Astrocyte (in vitro differentiated cells and primary cell): Measurements from ENCODE around the gene PISD. TPM values are rescaled to one million over a fixed set of nuclear protein-coding genes. Genes with fewer than 3 reads are reported as not detected.

Experiments
- DNase-seq: peaks from one replicate; pipeline ENCODE4 v3.0.0-alpha.2; 2010; ENCODE audit warnings: low read depth
- FAIRE-seq: peaks from 2 replicates; lab custom pipeline; 2011; peaks lifted over from hg19 to GRCh38; lab: Jason Lieb, UNC
- H2AFZ ChIP-seq: 2 replicates; pipeline ENCODE4 v1.6.0; 2012; ENCODE audit warnings: low read depth, low read length, inconsistent platforms
- H3K27ac ChIP-seq: 2 replicates; pipeline ENCODE4 v1.5.1; 2011; ENCODE audit warnings: low read depth, low read length, inconsistent platforms
- H3K27me3 ChIP-seq: 2 replicates; pipeline ENCODE4 v1.6.0; 2011; ENCODE audit warnings: low read length, inconsistent platforms; ENCODE audit not compliant: insufficient read depth
- H3K36me3 ChIP-seq: 2 replicates; pipeline ENCODE4 v1.5.1; 2011; ENCODE audit warnings: low read length, inconsistent platforms; ENCODE audit not compliant: insufficient read depth
- H3K4me1 ChIP-seq: 2 replicates; pipeline ENCODE4 v1.5.1; 2011; ENCODE audit warnings: low read length, inconsistent platforms; ENCODE audit not compliant: insufficient read depth
- H3K4me2 ChIP-seq: 2 replicates; pipeline ENCODE4 v1.6.0; 2012; ENCODE audit warnings: low read length, inconsistent platforms
- H3K4me3 ChIP-seq: 2 replicates; pipeline ENCODE4 v1.5.1; 2011; ENCODE audit warnings: low read depth, mild to moderate bottlenecking, low read length, inconsistent platforms; ENCODE audit not compliant: insufficient read depth
- H3K79me2 ChIP-seq: 2 replicates; pipeline ENCODE4 v1.6.0; 2012; ENCODE audit warnings: mild to moderate bottlenecking, low read length, inconsistent platforms; ENCODE audit not compliant: insufficient read depth
- H3K9ac ChIP-seq: 2 replicates; pipeline ENCODE4 v1.6.0; 2012; ENCODE audit warnings: mild to moderate bottlenecking, low read length, inconsistent platforms
- H3K9me3 ChIP-seq: 2 replicates; pipeline ENCODE4 v1.5.1; 2012; ENCODE audit warnings: low read depth, mild to moderate bottlenecking, low read length, inconsistent platforms; ENCODE audit not compliant: insufficient read depth
- H4K20me1 ChIP-seq: 2 replicates; pipeline ENCODE4 v1.6.0; 2012; ENCODE audit warnings: low read length, inconsistent platforms; ENCODE audit not compliant: insufficient read depth
- H3K27ac Mint-ChIP-seq: one replicate; pipeline ENCODE4 v1.8.0; 2021; ENCODE audit warnings: mild to moderate bottlenecking, mixed read lengths; ENCODE audit not compliant: unreplicated experiment
- H3K27me3 Mint-ChIP-seq: one replicate; pipeline ENCODE4 v1.8.0; 2021; ENCODE audit warnings: low read depth, mixed read lengths; ENCODE audit not compliant: unreplicated experiment
- H3K36me3 Mint-ChIP-seq: one replicate; pipeline ENCODE4 v1.8.0; 2021; ENCODE audit warnings: low read depth, mixed read lengths; ENCODE audit not compliant: unreplicated experiment
- H3K4me1 Mint-ChIP-seq: one replicate; pipeline ENCODE4 v1.8.0; 2021; ENCODE audit warnings: low read depth, mixed read lengths; ENCODE audit not compliant: unreplicated experiment
- H3K4me3 Mint-ChIP-seq: one replicate; pipeline ENCODE4 v1.8.0; 2021; ENCODE audit warnings: mild to moderate bottlenecking, moderate library complexity, mixed read lengths; ENCODE audit not compliant: unreplicated experiment
- H3K9me3 Mint-ChIP-seq: one replicate; pipeline ENCODE4 v1.8.0; 2021; ENCODE audit warnings: mild to moderate bottlenecking, mixed read lengths; ENCODE audit not compliant: unreplicated experiment
- EZH2 ChIP-seq: IDR thresholded peaks from 2 replicates; pipeline ENCODE4 v1.6.1; 2012; ENCODE audit warnings: mild to moderate bottlenecking, low read length, inconsistent platforms; ENCODE audit not compliant: insufficient read depth
- total RNA-seq: library from RNA; stranded (reverse); gene quantifications from 2 replicates; pipeline ENCODE4 v1.2.1, GENCODE V29; 2021
- TF ChIP-seq, protein P1 (sequence below): IDR thresholded peaks from 2 replicates; pipeline ENCODE4 v1.5.1; 2011; ENCODE audit warnings: low read depth, mild to moderate bottlenecking, inconsistent platforms, low read length, moderate library complexity; ENCODE audit not compliant: insufficient read depth

Gene PISD
- total RNA-seq, 1 donor from 2014 or later: 43.2 TPM

- no peak overlapping the region for H3K9ac ChIP-seq
- TF ChIP-seq, protein P1, sequence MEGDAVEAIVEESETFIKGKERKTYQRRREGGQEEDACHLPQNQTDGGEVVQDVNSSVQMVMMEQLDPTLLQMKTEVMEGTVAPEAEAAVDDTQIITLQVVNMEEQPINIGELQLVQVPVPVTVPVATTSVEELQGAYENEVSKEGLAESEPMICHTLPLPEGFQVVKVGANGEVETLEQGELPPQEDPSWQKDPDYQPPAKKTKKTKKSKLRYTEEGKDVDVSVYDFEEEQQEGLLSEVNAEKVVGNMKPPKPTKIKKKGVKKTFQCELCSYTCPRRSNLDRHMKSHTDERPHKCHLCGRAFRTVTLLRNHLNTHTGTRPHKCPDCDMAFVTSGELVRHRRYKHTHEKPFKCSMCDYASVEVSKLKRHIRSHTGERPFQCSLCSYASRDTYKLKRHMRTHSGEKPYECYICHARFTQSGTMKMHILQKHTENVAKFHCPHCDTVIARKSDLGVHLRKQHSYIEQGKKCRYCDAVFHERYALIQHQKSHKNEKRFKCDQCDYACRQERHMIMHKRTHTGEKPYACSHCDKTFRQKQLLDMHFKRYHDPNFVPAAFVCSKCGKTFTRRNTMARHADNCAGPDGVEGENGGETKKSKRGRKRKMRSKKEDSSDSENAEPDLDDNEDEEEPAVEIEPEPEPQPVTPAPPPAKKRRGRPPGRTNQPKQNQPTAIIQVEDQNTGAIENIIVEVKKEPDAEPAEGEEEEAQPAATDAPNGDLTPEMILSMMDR: no peak
- no peak for TF ChIP-seq EZH2
- no peak overlapping the region for H3K27ac ChIP-seq
Measured at GRCh38 chr22:31619611-31620300, 42.3 kb downstream of the PISD start.

GRCh38 chr22:31618471-31619176 is 43.4 kb downstream of the PISD start:
- Histone ChIP-seq H3K36me3 (peaks cover 11% of the 10 kb centered on the region), H3K9me3 (no peaks in the 10 kb centered on the region), H3K4me1 (peaks cover 2% of the 10 kb centered on the region), H3K4me2 (no peak overlapping the region), H3K27ac (no peak overlapping the region), H3K27me3 (no peaks in the 10 kb centered on the region), H3K9ac (no peak overlapping the region), H4K20me1 (peaks cover 50% of the 10 kb centered on the region), H3K4me3 (no peak overlapping the region), H2AFZ (no peak overlapping the region), H3K79me2 (peaks cover 26% of the 10 kb centered on the region)
- FAIRE-seq (no peak), DNase-seq (no peak)
- Mint-ChIP-seq H3K27me3 (no peaks in the 10 kb centered on the region), H3K4me3 (no peak overlapping the region), H3K4me1 (peaks cover 6% of the 10 kb centered on the region), H3K36me3 (peaks cover 19% of the 10 kb centered on the region), H3K9me3 (no peaks in the 10 kb centered on the region), H3K27ac (no peak overlapping the region)
- TF ChIP-seq, protein P1: no peak
- TF ChIP-seq EZH2: no peak

More at GRCh38 chr22:31619611-31620300, 42.3 kb downstream of the PISD start:
- Histone ChIP-seq H3K4me2 (no peak overlapping the region), H3K9me3 (no peaks in the 10 kb centered on the region), H2AFZ (no peak overlapping the region), H3K36me3 (peaks cover 11% of the 10 kb centered on the region), H3K27me3 (no peaks in the 10 kb centered on the region), H3K4me3 (no peak overlapping the region), H3K79me2 (peaks cover 37% of the 10 kb centered on the region), H3K4me1 (no peaks in the 10 kb centered on the region), H4K20me1 (peaks cover 61% of the 10 kb centered on the region)
- Mint-ChIP-seq H3K9me3 (no peaks in the 10 kb centered on the region), H3K27ac (no peak overlapping the region), H3K4me1 (peaks cover 9% of the 10 kb centered on the region), H3K27me3 (no peaks in the 10 kb centered on the region), H3K4me3 (no peak overlapping the region), H3K36me3 (peaks cover 19% of the 10 kb centered on the region)
- DNase-seq (no peak), FAIRE-seq (no peak)

DNA sequence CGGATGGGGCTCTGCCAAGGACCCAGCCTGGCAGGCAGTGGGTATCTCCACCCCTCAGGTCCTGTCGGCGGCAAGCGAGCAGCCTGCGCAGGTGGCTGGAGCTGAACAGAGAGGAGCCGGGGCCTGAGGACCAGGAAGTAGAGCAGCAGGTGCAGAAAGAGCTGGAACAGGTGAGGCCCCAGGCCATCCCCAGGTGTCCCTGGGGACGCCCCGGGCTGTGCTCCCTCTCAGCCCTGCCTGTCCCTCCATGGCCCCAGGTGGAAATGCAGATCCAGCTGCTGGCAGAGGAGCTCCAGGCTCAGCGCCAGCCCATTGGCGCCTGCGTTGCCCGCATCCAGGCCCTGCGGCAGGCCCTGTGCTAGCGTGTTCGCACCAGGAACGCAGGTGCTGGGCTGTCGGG is 44.0 kb downstream of the PISD start:
- peaks cover 20% of the 10 kb centered on the region for H3K79me2 ChIP-seq
- H4K20me1 ChIP-seq: peaks cover 44% of the 10 kb centered on the region
- H2AFZ ChIP-seq: no peak overlapping the region

More for the DNA sequence above, 44.0 kb downstream of the PISD start:
- Mint-ChIP-seq H3K4me1 (peaks cover 6% of the 10 kb centered on the region), H3K4me3 (no peak overlapping the region), H3K36me3 (peaks cover 19% of the 10 kb centered on the region), H3K27me3 (no peaks in the 10 kb centered on the region), H3K9me3 (no peaks in the 10 kb centered on the region), H3K27ac (no peak overlapping the region)
- Histone ChIP-seq H3K27ac (no peak overlapping the region), H3K27me3 (no peaks in the 10 kb centered on the region), H3K9me3 (no peaks in the 10 kb centered on the region), H3K9ac (no peak overlapping the region), H3K4me2 (no peak overlapping the region), H3K4me3 (no peak overlapping the region), H3K36me3 (peaks cover 11% of the 10 kb centered on the region), H3K4me1 (peaks cover 2% of the 10 kb centered on the region)
- no peak for FAIRE-seq
- no peak for DNase-seq
- TF ChIP-seq, protein P1: no peak
- no peak for TF ChIP-seq EZH2
